ENCODE data around the gene HSD3B2. TPM values are rescaled to one million over a fixed set of nuclear protein-coding genes. Genes with fewer than 3 reads are reported as not detected.

HSD3B2 gene
- total RNA-seq, 4 donors from 2014 or later: 1.4 TPM; not detected in 3

DNA sequence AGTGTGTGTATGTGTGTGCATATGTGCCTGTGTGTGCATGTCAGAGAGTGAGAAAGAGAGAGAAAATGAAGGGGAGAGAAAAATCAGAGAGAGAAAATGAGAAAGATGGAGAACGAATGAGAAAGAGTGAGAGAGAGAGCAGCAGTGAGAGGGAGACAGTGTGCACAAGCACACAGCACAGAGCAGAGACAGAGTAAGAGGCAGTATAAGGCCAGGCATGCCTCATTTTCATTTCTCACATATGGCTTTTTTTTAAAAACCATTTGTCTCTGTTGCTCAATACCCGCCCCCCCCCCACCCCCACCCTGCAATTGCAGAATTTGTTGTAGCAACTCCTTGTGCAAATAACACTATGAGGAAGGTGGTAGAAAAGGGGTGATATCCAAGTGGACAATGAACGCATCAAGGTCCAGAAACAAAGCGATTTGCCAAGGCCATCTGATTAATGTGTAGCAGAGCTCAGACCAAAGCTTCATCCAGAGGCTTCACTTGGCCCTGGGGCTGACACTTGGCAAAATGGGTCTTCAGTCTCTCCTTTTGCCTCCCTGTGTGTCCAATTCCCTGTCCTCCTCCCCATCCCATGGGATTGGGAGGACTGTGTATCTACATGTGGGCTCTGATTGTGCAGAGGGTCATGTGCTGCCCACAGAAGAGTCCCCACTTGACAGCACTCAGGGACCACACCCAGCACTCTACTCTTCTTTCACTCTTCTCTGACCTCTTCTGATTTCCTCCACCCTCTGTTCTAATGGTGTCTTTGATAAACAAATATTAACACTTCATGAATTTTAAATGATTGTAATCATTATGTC is 53.1 kb downstream of the HSD3B2 start:
- TF ChIP-seq, protein P1, sequence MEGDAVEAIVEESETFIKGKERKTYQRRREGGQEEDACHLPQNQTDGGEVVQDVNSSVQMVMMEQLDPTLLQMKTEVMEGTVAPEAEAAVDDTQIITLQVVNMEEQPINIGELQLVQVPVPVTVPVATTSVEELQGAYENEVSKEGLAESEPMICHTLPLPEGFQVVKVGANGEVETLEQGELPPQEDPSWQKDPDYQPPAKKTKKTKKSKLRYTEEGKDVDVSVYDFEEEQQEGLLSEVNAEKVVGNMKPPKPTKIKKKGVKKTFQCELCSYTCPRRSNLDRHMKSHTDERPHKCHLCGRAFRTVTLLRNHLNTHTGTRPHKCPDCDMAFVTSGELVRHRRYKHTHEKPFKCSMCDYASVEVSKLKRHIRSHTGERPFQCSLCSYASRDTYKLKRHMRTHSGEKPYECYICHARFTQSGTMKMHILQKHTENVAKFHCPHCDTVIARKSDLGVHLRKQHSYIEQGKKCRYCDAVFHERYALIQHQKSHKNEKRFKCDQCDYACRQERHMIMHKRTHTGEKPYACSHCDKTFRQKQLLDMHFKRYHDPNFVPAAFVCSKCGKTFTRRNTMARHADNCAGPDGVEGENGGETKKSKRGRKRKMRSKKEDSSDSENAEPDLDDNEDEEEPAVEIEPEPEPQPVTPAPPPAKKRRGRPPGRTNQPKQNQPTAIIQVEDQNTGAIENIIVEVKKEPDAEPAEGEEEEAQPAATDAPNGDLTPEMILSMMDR (IDR thresholded peaks at IDR 0.05): no peak
- intact Hi-C loops (cut with DNase I): no loop called here
- no peak for DNase-seq
- H3K27ac ChIP-seq: no peak overlapping the region
- no peak overlapping the region for H3K4me3 ChIP-seq (replicated peaks in 1 of 3)
- no peaks in the 10 kb centered on the region for H3K36me3 ChIP-seq
- H3K9me3 ChIP-seq: no peaks in the 10 kb centered on the region
- WGBS, 2 donors: 53 to 61% methylated on average over 4 of the region's 4 CpGs
- H3K27me3 ChIP-seq: no peaks in the 10 kb centered on the region
- H3K4me1 ChIP-seq: no peaks in the 10 kb centered on the region

DNA sequence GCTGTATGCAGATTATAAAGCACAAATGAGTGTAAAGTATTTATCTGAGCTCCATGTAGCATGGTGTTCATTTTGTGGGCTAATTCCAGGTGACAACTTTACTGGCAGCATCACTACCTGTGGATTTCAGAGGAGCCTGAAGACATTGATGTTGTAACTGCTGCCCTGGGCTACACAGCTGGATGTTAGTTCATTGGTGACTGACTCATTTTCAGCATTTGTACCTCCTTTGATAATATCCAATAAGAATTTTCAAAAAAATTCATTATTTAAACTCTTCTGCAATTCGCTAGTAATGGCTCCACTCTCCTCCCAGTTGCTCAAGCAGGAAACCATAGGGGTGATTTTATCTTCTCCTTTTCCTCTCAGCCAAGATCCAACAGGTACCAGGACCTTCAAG is 54.8 kb downstream of the HSD3B2 start:
- 79 to 82% methylated on average over 1 of the region's 1 CpG for WGBS, 2 donors
- Histone ChIP-seq H3K27me3 (no peaks in the 10 kb centered on the region), H3K4me3 (replicated peaks in 1 of 3) (no peak overlapping the region), H3K36me3 (no peaks in the 10 kb centered on the region), H3K9me3 (no peaks in the 10 kb centered on the region), H3K4me1 (no peaks in the 10 kb centered on the region), H3K27ac (no peak overlapping the region)
- intact Hi-C loops (cut with DNase I): no loop called here
- TF ChIP-seq POLR2A (IDR thresholded peaks at IDR 0.05): no peak
- TF ChIP-seq, protein P1 (IDR thresholded peaks at IDR 0.05): no peak
- DNase-seq: no peak

DNA sequence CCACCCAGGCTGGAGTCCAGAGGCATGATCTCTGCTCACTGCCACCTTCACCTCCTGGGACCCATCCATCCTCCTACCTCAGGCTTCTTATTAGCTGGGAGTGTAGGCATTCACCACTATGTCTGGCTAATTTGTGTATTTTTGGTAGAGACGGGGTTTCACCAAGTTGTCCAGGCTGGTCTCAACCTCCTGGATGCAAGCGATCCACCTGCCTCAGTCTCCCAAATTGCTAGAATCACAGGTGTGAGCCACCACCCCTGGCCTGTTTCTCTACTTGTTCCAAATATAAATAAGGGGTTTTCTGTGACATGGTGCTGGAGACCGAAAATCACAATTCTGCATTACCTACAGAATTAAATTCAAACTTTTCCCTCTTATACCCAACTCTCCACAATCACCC is 55.4 kb downstream of the HSD3B2 start:
- 82 to 96% methylated on average over 3 of the region's 3 CpGs for WGBS, 2 donors

DNA sequence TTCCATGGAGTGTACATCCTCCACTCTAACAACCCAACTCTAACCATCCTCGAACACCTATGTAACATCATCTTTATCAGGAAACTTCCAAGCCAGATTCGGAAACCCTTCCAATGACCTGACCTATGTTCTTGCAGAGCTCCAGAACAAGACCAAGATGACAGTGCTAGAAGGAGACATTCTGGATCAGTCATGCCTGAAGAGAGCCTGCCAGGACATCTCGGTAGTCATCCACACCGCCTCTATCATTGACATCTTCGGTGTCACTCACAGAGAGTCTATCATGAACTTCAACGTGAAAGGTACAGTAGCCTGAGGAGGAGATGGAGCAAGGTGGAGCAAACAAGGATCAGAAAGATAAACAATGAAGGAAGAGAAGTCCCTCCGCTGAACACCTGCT is 56.0 kb downstream of the HSD3B2 start:
- no peak overlapping the region for H3K4me3 ChIP-seq (replicated peaks in 1 of 3)
- no peaks in the 10 kb centered on the region for H3K4me1 ChIP-seq
- WGBS, 2 donors: 76 to 86% methylated on average over 7 of the region's 7 CpGs
- H3K36me3 ChIP-seq: no peaks in the 10 kb centered on the region
- DNase-seq: no peak
- intact Hi-C loops (cut with DNase I): no loop called here
- no peak overlapping the region for H3K27ac ChIP-seq
- no peaks in the 10 kb centered on the region for H3K9me3 ChIP-seq
- TF ChIP-seq, protein P1 (IDR thresholded peaks at IDR 0.05): no peak
- TF ChIP-seq POLR2A (IDR thresholded peaks at IDR 0.05): no peak
- H3K27me3 ChIP-seq: no peaks in the 10 kb centered on the region

More for the DNA sequence above, 55.4 kb downstream of the HSD3B2 start:
- H3K9me3 ChIP-seq: no peaks in the 10 kb centered on the region
- intact Hi-C loops (cut with DNase I): no loop called here
- no peak for TF ChIP-seq POLR2A (IDR thresholded peaks at IDR 0.05)
- TF ChIP-seq, protein P1 (IDR thresholded peaks at IDR 0.05): no peak
- no peaks in the 10 kb centered on the region for H3K4me1 ChIP-seq
- H3K4me3 ChIP-seq (replicated peaks in 1 of 3): no peak overlapping the region
- no peaks in the 10 kb centered on the region for H3K36me3 ChIP-seq
- no peaks in the 10 kb centered on the region for H3K27me3 ChIP-seq
- H3K27ac ChIP-seq: no peak overlapping the region
- no peak for DNase-seq

DNA sequence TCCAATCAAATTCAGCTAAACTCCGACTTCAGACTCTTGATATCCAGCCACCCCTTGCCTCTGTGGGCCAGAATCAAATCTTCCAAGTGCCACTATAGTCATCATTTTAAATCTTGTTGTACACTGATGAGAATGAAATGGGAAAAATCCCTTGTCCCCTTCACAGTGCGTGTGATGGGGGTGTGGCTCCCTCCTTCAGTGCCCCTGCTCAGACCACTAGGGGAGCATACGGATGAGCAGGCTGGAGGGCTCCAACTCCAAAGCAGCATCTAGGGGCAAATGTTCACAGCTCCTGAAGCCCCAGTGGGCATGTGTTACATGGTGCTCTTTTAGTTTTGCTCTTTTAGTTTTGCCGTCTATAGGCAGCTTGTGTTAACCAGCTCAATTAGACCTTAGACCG is 56.6 kb downstream of the HSD3B2 start:
- WGBS, 2 donors: 95 to 96% methylated on average over 4 to 5 of the region's 5 CpGs
- TF ChIP-seq, protein P1 (IDR thresholded peaks at IDR 0.05): no peak
- TF ChIP-seq POLR2A (IDR thresholded peaks at IDR 0.05): no peak
- H3K27ac ChIP-seq: no peak overlapping the region
- H3K9me3 ChIP-seq: no peaks in the 10 kb centered on the region
- H3K4me3 ChIP-seq (replicated peaks in 1 of 3): no peak overlapping the region
- no peak for DNase-seq
- intact Hi-C loops (cut with DNase I): no loop called here
- no peaks in the 10 kb centered on the region for H3K27me3 ChIP-seq
- H3K36me3 ChIP-seq: no peaks in the 10 kb centered on the region
- no peaks in the 10 kb centered on the region for H3K4me1 ChIP-seq
